Stimulated activated CD8-positive, alpha-beta memory T cell treated with anti-CD3 and anti-CD28 coated beads, Interleukin-4, amount 100 ng/mL, for 24 hours (primary cell): ENCODE data around the gene TLE7.

Experiments used
- DNase-seq: peaks from one replicate; pipeline ENCODE4 v3.0.0-alpha.2; 2020; ENCODE audit warnings: low read depth

Gene TLE7

DNA sequence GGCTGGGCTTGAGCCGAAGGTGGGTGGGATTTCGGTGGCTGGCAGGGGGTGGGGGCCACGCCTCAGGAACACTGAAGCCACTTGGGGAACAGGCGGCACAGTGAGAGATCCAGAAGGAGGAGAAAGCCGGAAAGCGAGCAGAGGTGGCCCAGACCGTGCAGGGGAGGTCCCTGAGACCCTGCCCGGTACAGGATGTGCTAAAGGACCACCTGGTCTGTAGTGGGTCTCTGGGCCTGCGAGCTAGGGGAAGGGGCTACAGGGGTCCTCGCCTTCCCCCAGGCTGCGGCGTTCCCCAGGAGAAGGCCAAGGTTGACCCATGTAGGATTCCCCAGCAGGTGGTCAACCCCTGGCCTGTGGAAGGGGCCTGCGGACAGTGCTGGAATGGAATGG is at the start of gene TLE7:
TSS of gene TLE7 (minus strand) at position 4 of the 390 bp plus-strand sequence. CDS start 8,730 bp downstream, outside the sequence.
- no peak for DNase-seq

DNA sequence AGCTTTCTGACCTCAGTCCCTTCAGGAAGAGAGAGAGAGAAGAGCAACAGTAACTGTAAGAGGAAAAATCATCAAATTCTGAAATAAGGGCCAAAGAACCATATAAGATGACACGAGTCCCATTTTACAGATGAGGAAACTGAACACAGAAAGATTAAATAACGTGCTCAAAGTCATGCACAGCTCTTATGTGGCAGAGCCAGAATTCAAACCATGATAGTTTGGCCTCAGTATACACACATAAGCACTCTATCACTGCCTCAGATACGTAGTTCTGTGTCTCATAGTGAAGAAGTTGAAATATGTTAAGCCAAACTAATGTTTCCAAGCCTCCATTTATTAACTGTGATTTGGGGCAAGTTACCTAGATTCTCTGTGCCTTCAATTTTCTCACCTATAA is 49.2 kb upstream of the TLE7 start:
- no peak for DNase-seq

DNA sequence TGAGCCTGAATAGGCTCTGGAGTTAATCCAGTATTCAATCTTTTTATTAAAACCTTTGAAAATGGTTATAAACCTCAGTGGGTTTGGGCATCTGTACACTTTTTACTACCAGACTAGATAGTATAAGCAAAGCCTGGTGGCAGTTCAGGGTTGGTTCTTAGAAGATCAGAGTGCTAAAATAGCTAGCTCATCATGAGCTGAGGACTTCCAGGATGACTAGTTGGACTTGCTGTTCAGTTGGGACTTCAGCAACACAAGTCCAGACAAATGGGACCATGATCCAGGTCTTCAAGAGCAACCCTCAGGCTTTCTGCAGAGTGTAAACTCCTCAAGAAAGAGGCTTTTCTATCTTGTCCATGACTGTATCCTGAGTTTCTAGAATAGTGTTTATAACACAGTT is 48.5 kb upstream of the TLE7 start:
- no peak for DNase-seq

DNA sequence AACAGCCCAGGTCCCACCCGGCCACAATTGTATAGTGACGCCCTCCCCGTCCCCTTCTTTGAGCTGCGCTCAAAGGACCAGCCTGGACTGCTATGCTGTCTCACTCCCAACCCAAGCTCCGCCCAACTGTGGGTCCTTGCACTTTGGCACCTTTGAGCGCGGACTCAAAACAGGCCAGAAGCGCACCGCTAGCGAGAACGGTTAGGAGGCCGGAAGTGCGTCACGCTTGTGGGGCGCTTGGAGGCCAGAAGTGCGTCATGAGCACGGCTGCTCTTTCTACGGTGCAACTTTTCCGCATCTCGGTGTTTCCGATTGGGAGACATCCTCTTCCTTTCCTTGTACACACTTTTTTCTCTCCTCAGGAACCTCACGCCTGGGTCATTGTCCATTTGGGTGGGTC is 47.3 kb upstream of the TLE7 start, which contains the start of gene ZNF19:
TSS of gene ZNF19 (minus strand) at position 203 of the 400 bp plus-strand sequence. CDS start 7,210 bp downstream, outside the sequence.
- DNase-seq: no peak

- DNase-seq: peak; percentile 61
Observed at GRCh38 chr16:71484006-71484893, 42.4 kb upstream of the TLE7 start.

GRCh38 chr16:71482569-71482968 is 40.7 kb upstream of the TLE7 start:
- DNase-seq: no peak

DNA sequence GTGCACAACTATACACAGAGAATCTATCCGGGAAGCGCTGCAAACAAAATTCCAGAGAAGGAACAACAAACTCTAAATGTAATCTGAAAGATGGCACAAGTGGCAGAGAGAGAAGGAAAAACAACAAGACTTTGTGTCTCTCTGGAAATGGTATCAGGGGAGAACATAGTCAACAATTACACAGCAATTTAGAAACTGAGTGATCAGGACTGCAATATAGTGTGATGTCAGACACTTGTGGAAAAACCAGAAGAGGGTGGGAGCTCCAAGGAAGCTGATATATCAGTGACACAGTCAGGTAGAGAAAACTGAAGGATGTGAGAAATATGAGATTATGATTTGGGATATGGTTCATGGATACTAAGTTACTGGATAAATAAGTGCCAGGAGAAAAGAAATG is 39.1 kb upstream of the TLE7 start:
- DNase-seq: no peak

- DNase-seq: no peak
Observed at GRCh38 chr16:71479420-71479819, 37.6 kb upstream of the TLE7 start.

GRCh38 chr16:71476457-71477124 is 34.7 kb upstream of the TLE7 start:
- no peak for DNase-seq

DNA sequence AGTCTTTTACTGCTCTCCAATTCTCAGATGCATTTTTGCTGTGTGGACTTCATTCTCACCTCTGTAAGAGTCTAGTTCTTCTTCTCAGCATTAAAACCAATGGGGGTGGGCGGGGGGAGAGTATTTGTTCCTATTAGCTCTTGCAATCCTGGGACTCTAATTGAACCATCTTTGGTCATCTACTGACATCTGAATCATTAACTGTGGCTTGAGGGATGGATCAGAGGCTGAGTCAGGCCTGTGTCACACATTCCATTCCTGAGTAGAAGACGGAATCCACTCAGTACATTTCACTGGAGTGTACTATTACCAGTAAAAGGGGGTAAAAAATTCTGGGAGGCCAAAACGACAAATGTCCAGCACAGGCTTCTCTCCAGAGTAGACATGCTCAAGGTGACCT is 33.0 kb upstream of the TLE7 start:
- DNase-seq: no peak

DNA sequence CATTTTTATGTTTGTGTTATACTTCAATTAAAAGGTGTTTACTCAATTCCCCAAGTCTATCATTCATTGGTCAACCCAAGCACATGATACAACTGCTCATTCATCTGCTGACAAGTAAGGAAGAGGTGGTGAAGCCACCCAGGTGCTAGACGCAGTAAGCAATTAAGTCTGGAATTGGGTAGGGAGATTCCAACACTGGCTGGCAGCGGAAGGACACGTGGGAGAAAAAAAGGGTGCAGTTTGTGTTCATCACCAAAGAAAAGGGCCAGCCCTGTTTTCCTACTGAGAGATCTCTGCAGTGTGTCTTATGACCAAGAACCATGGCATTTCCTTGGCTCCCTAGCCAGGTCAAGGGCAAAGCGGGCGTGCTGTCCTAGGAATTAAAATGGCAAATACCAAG is 32.0 kb upstream of the TLE7 start:
- no peak for DNase-seq

DNA sequence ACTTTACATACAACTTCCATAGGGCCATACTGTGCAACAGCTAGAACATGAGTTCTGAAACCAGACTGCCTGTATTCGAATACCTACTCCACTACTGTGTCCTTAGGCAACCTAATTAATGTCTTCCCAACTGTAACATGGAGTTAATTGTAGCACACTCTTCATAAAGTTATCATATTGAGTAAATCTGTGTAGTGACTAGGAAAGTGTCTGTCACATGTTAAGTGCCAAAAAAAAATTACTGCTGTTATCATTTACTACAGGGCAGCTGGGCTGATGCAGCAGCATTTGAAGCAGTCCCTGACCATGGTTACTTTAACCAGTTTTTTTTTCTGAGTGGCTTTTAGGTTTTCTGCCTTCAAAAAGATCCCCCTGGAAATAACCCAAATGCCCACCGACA is 31.1 kb upstream of the TLE7 start:
- no peak for DNase-seq

- no peak for DNase-seq
Observed at GRCh38 chr16:71472051-71472450, 30.2 kb upstream of the TLE7 start.

DNA sequence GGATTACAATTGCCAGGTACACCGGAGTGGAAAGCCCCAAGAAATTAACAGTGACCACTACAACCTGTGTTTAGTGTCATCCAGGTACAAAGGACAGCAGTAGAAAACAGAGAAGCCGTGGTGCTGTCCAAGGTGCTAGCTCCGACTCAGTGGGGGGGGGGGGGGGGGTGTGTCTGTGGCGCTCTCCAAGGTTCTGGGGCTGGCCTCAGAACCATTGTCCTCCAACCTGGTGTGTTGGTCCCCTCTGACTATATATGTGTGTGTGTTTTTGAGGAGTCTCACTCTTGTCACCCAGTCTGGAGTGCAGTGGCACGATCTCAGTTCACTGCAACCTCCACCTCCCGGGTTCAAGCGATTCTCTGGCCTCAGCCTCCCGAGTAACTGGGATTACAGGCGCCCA is 26.0 kb upstream of the TLE7 start:
- DNase-seq: peak; percentile 1

DNA sequence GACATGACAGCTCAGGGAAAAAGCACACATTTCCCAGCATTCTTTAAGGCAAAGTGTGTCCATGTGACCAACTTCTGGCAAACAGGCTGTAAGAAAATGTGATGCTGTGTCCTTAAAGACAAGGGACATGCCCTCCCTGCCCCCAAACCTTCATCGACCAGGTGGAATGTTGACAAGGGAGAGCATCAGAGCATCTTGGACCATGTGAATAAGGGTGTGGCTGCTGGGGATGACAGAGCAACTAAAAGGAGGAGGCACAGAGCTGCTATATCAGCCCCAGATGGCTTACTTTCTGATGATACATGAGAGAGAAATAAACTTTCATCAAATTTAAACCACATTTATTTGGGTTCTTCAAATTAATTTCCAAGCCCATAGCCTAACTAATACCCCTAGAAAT is 22.4 kb upstream of the TLE7 start:
- no peak for DNase-seq

- DNase-seq: peak; percentile 64
Observed at GRCh38 chr16:71461686-71462648, 20.1 kb upstream of the TLE7 start, which contains the start of gene ZNF23. TSS of gene ZNF23 (minus strand) at chr16:71462247. CDS start at chr16:71456796, 5,451 bp downstream.

GRCh38 chr16:71460941-71461340 is 19.1 kb upstream of the TLE7 start:
- DNase-seq: no peak

GRCh38 chr16:71460236-71460635 is 18.4 kb upstream of the TLE7 start:
- DNase-seq: no peak

GRCh38 chr16:71459510-71459909 is 17.7 kb upstream of the TLE7 start:
- no peak for DNase-seq

DNA sequence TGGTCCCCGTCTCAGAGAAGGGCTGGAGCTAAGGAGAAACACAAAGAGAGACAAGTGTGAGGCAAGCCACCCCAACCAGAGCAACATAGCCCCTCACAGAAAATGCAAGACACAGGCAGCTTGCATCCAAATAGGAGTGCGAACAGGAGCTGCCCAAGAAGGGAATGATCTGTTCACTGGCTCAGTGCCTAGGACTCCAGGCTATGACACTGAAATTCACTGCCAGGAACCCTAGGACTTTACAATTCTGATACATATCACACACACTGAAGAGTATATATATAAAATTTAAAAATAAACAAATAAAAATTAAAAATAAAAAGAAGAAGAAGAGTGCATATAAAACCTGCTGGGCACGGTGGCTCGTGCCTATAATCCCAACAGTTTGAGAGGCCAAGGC is 14.9 kb upstream of the TLE7 start:
- no peak for DNase-seq

DNA sequence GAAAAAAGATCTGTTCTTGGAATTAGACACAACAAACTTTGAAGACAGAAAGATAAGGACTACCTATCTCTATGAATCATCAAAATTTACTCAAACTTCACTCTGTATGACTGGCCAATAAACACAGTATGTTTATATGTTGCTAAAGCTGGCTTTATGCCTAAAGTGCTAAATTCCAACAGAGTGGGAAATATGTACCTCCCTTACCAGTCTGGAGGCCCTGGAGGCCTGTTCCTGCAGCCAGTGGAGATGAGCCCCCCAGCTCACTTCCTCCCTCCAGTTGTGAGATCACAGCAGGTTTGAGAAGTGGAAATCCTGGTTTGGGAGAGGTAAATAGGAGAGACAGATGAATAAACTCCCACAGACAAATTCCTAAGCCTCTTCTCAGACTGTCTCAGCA is 11.2 kb upstream of the TLE7 start:
- no peak for DNase-seq

DNA sequence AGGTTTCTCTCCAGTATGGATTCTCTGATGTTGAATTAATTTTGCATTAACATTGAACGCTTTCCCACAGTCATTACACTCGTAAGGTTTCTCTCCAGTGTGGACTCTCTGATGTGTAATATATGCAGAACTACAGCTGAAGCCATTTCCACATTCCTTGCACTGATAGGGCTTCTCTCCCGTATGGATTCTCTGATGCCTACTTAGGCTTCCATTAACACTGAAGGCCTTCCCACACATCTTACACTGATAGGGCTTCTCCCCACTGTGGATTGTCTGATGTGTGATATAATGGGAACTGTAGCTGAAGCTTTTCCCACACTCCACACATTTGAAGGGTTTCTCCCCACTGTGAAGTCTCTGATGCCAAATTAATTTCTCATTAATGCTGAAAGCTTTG is 7.2 kb upstream of the TLE7 start:
- DNase-seq: no peak
